HEK293 (cell line): Measurements from ENCODE around the gene TIAM2.
A peak's percentile ranks its signal among the peaks of the same experiment; 100 is the strongest.

Source experiments
- CTCF ChIA-PET: fragments of 350-600 bp; formaldehyde crosslinking; extraction: SDS; loops from one replicate; lab custom pipeline; 2021; ENCODE audit warnings: antibody characterized with exemption; lab: Yijun Ruan, JAX
- POLR2A ChIA-PET: fragments of 300-600 bp; formaldehyde crosslinking; extraction: SDS; loops from one replicate; lab custom pipeline; 2020; ENCODE audit warnings: antibody characterized with exemption, inconsistent platforms; lab: Yijun Ruan, JAX
- H3K27ac ChIP-seq: fragments of 200-500 bp; sonication (Bioruptor generic); 2 replicates; pipeline ENCODE4 v1.5.1; 2014; ENCODE audit warnings: low read depth, low read length, control low read depth, inconsistent platforms; ENCODE audit errors: extremely low read depth
- H3K36me3 ChIP-seq, 2 experiments: fragments of 200-500 bp in 1 of 2; sonication (Bioruptor generic) in 1 of 2; 1 replicate in 1 of 2; 2 replicates in 1 of 2; pipeline ENCODE4 v1.5.1; 2014 to 2017; ENCODE audit warnings: inconsistent platforms in 2 of 2, low read length in 2 of 2; ENCODE audit not compliant: control insufficient read depth in 2 of 2, insufficient read depth in 1 of 2
- H3K4me1 ChIP-seq: fragments of 200-500 bp; sonication (Bioruptor generic); 2 replicates; pipeline ENCODE4 v1.5.1; 2014; ENCODE audit warnings: mild to moderate bottlenecking, low read length, inconsistent platforms; ENCODE audit not compliant: control insufficient read depth, insufficient read depth
- H3K4me3 ChIP-seq: 2 replicates; pipeline ENCODE4 v1.5.1; 2011; ENCODE audit warnings: low read depth, mild to moderate bottlenecking, control low read depth, low read length, moderate library complexity
- H3K9me3 ChIP-seq: fragments of 200-500 bp; sonication (Bioruptor generic); 2 replicates; pipeline ENCODE4 v1.5.1; 2014; ENCODE audit warnings: low read depth, low read length, inconsistent platforms; ENCODE audit not compliant: control insufficient read depth, insufficient read depth
- ATF2 ChIP-seq: fragments of 450-650 bp; formaldehyde crosslinking; IDR thresholded peaks from 2 replicates; pipeline ENCODE4 v1.5.1; 2016; ENCODE audit warnings: missing biosample characterization, missing genetic modification characterization, low read depth
- CTCF ChIP-seq: fragments of 450-650 bp; formaldehyde crosslinking; IDR thresholded peaks from 2 replicates; pipeline ENCODE4 v1.5.1; 2016; ENCODE audit warnings: missing biosample characterization, missing genetic modification characterization
- KLF10 ChIP-seq: fragments of 450-650 bp; IDR thresholded peaks from 2 replicates; pipeline ENCODE4 v1.5.1; 2018; ENCODE audit warnings: missing biosample characterization, mild to moderate bottlenecking, missing genetic modification characterization
- KLF8 ChIP-seq: fragments of 450-650 bp; formaldehyde crosslinking; IDR thresholded peaks from 2 replicates; pipeline ENCODE4 v1.5.1; 2016; ENCODE audit warnings: missing biosample characterization, missing genetic modification characterization
- PRDM4 ChIP-seq: fragments of 450-650 bp; formaldehyde crosslinking; IDR thresholded peaks from 2 replicates; pipeline ENCODE4 v1.5.1; 2017; ENCODE audit warnings: missing biosample characterization, missing genetic modification characterization
- RBAK ChIP-seq: fragments of 450-650 bp; formaldehyde crosslinking; IDR thresholded peaks from 2 replicates; pipeline ENCODE4 v1.5.1; 2016; ENCODE audit warnings: missing biosample characterization, missing genetic modification characterization
- REST ChIP-seq: fragments of 450-650 bp; formaldehyde crosslinking; IDR thresholded peaks from 2 replicates; pipeline ENCODE4 v1.5.1; 2016; ENCODE audit warnings: missing biosample characterization, missing genetic modification characterization
- ZBTB17 ChIP-seq: fragments of 450-650 bp; formaldehyde crosslinking; IDR thresholded peaks from 2 replicates; pipeline ENCODE4 v1.5.1; 2016; ENCODE audit warnings: missing biosample characterization, missing genetic modification characterization
- ZBTB49 ChIP-seq: fragments of 450-650 bp; formaldehyde crosslinking; IDR thresholded peaks from 2 replicates; pipeline ENCODE4 v1.5.1; 2016; ENCODE audit warnings: missing biosample characterization, missing genetic modification characterization, low read depth
- ZNF10 ChIP-seq: fragments of 450-650 bp; formaldehyde crosslinking; IDR thresholded peaks from 2 replicates; pipeline ENCODE4 v1.5.1; 2017; ENCODE audit warnings: missing biosample characterization, missing genetic modification characterization
- ZNF132 ChIP-seq: fragments of 450-650 bp; formaldehyde crosslinking; IDR thresholded peaks from 2 replicates; pipeline ENCODE4 v1.5.1; 2017; ENCODE audit warnings: missing biosample characterization, missing genetic modification characterization, borderline replicate concordance
- ZNF174 ChIP-seq: fragments of 450-650 bp; formaldehyde crosslinking; IDR thresholded peaks from 2 replicates; pipeline ENCODE4 v1.5.0; 2017; ENCODE audit warnings: missing biosample characterization, mild to moderate bottlenecking, missing genetic modification characterization
- ZNF366 ChIP-seq: fragments of 450-650 bp; formaldehyde crosslinking; conservative IDR thresholded peaks from 2 replicates; pipeline ENCODE4 v1.5.1; 2016; ENCODE audit warnings: missing biosample characterization, missing genetic modification characterization
- ZNF555 ChIP-seq: fragments of 450-650 bp; formaldehyde crosslinking; conservative IDR thresholded peaks from 2 replicates; pipeline ENCODE4 v1.5.1; 2017; ENCODE audit warnings: missing biosample characterization, mild to moderate bottlenecking, missing genetic modification characterization, inconsistent platforms

Gene TIAM2

GRCh38 chr6:155152211-155153076 is 157.3 kb downstream of the TIAM2 start:
- peak; percentile 75 for TF ChIP-seq CTCF (tag by site-specific recombination)
- TF ChIP-seq ATF2: peak; percentile 89
- peak; percentile 70 for TF ChIP-seq REST (tag by site-specific recombination)
- TF ChIP-seq RBAK (tag by site-specific recombination): no peak
- no peak for TF ChIP-seq ZNF132
- no peak for TF ChIP-seq ZNF174 (tag by site-specific recombination)
- TF ChIP-seq KLF8 (tag by site-specific recombination): no peak
- Histone ChIP-seq H3K4me3 (no peak overlapping the region), H3K36me3 (no peaks in the 10 kb centered on the region), H3K4me1 (peaks cover 13% of the 10 kb centered on the region), H3K9me3 (no peaks in the 10 kb centered on the region), H3K27ac (no peak overlapping the region)
- ChIA-PET POLR2A (interaction anchor here (0.6 kb wide), 2 partner anchors 19 to 50 kb away, joined by 3 to 5 read pairs; no protein-coding TSS in a partner anchor), CTCF (interaction anchor here (0.5 to 1.0 kb wide), 5 partner anchors 14 to 210 kb away, joined by 3 to 4 read pairs (median 3); no protein-coding TSS in a partner anchor)

- Histone ChIP-seq H3K27ac (peak overlapping the region; percentile 71), H3K36me3 (no peaks in the 10 kb centered on the region), H3K4me1 (peaks cover 13% of the 10 kb centered on the region), H3K9me3 (no peaks in the 10 kb centered on the region), H3K4me3 (no peak overlapping the region; the same call in 1 of the 2 replicates)
- CTCF ChIA-PET: interaction anchor here (0.5 to 1.7 kb wide), 5 partner anchors 17 to 559 kb away, joined by 4 to 9 read pairs (median 5); no protein-coding TSS in a partner anchor
- POLR2A ChIA-PET: no interaction called here
- TF ChIP-seq PRDM4 (peak; percentile 56), KLF10 (peak; percentile 35; the same call in 1 of the 2 replicates), ZNF10 (no peak), ZBTB17 (tag by site-specific recombination) (peak; percentile 83), ZNF555 (no peak), ZBTB49 (tag by site-specific recombination) (no peak), ZNF366 (tag by site-specific recombination) (peak; percentile 88)
These were observed 159.2 kb downstream of the TIAM2 start for GRCh38 chr6:155154158-155154830.
